H1 (cell line): ENCODE results near the gene IGSF11. TPM values are rescaled to one million over a fixed set of nuclear protein-coding genes. Genes with fewer than 3 reads are reported as not detected.

Experiments used
- ASH2L ChIP-seq: fragments of 200-600, 300-600 bp; sonication (generic); IDR thresholded peaks from one replicate; pipeline ENCODE4 v1.7.1; 2017; ENCODE audit warnings: low read length
- BACH1 ChIP-seq: IDR thresholded peaks from 2 replicates; pipeline ENCODE4 v1.6.1; 2012; ENCODE audit warnings: low read length, improper control_type of control experiment
- BRCA1 ChIP-seq: IDR thresholded peaks from 2 replicates; pipeline ENCODE4 v1.6.1; 2012; ENCODE audit warnings: low read depth, low read length, improper control_type of control experiment
- PHF8 ChIP-seq: fragments of 200-600 bp; sonication (generic); conservative IDR thresholded peaks from 2 replicates; pipeline ENCODE4 v1.7.1; 2012; ENCODE audit warnings: low read depth, mild to moderate bottlenecking, inconsistent platforms, low read length, moderate library complexity
- TAF7 ChIP-seq: optimal IDR thresholded peaks from 2 replicates; pipeline ENCODE3; 2011; ENCODE audit warnings: low read depth, mild to moderate bottlenecking, inconsistent platforms, low read length, moderate library complexity, borderline replicate concordance
- polyA plus RNA-seq, 7 experiments: library from polyadenylated mRNA; depleted of rRNA in 3 of 7; stranded (reverse) in 5 of 7; unstranded in 2 of 7; fragments of >200 nt in 5 of 7; fragments of 200-250 nt in 2 of 7; gene quantifications; 1 replicate in 5 of 7; 2 replicates in 1 of 7; 4 replicates in 1 of 7; pipeline versions ENCODE4 v1.2.1 to v1.2.3, GENCODE V29; 2011 to 2013; ENCODE audit warnings: missing spikeins in 2 of 7, mixed read lengths in 2 of 7
- total RNA-seq: library from RNA; stranded (reverse); fragmentation: NEBNext Ultra II Directional; extraction: Animal tissue kit (Norgen Biotek cat#: 25700); gene quantifications from 2 replicates; pipeline ENCODE4 v1.2.1, GENCODE V29; 2021

The IGSF11 gene
- total and polyA plus RNA-seq, 2 of the 8 experiments (the other 6 are each of a cell fraction or from before 2014, with no cell fraction given), result 1.1 to 4.1 TPM

DNA sequence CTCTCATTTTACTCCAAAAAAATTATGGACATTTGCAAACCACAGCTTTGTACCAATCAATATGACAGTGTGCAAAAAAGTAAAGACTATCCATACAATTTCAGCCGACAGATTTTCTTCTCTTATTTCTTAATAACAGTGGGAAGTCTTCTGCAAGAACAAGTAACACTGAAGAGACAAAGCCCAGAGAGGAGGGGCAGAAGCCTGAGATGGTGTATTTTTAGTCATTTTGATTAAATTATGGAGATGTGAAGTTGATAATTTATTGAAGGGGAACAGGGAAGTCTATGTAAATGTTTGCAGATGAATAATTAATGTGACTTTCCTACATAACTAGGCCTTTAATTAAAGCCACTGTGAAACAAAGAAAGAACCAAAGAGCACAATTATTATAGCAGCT, 45.7 kb upstream of the IGSF11 start (continued):
- no peak for TF ChIP-seq TAF7
- TF ChIP-seq ASH2L, result no peak
- no peak for TF ChIP-seq BRCA1
- TF ChIP-seq BACH1, result no peak
- TF ChIP-seq PHF8, result no peak
- TF ChIP-seq, all 59 proteins: peak for 0
